ENCODE results near the gene PHACTR1. TPM values are rescaled to one million over a fixed set of nuclear protein-coding genes. Genes with fewer than 3 reads are reported as not detected.

The PHACTR1 gene
- total RNA-seq, 4 donors from 2014 or later: 2.6 to 11.2 (median 4.9) TPM

DNA sequence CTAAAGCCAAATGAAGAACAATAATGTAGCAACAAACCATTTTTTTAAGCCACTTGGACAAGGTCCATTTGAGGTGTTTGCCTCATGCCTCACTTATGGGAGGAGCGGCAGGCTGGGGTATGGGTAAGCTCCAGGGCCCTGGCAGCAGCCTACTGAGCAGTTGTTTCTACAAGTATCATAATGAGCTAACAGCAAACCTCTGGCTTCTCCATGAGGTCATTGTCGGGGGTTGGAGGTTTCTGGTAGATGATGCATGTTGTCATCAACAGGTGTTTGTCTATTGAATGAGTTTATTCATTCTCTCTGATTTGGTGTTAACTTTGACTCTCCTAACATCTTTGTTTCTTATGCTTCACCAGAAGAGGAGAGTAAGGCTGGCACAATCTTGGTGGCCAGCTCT lies 461.1 kb downstream of the PHACTR1 start:
- TF ChIP-seq, protein P1, sequence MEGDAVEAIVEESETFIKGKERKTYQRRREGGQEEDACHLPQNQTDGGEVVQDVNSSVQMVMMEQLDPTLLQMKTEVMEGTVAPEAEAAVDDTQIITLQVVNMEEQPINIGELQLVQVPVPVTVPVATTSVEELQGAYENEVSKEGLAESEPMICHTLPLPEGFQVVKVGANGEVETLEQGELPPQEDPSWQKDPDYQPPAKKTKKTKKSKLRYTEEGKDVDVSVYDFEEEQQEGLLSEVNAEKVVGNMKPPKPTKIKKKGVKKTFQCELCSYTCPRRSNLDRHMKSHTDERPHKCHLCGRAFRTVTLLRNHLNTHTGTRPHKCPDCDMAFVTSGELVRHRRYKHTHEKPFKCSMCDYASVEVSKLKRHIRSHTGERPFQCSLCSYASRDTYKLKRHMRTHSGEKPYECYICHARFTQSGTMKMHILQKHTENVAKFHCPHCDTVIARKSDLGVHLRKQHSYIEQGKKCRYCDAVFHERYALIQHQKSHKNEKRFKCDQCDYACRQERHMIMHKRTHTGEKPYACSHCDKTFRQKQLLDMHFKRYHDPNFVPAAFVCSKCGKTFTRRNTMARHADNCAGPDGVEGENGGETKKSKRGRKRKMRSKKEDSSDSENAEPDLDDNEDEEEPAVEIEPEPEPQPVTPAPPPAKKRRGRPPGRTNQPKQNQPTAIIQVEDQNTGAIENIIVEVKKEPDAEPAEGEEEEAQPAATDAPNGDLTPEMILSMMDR (IDR thresholded peaks at IDR 0.05; ENCODE audit: low read depth): no peak

DNA sequence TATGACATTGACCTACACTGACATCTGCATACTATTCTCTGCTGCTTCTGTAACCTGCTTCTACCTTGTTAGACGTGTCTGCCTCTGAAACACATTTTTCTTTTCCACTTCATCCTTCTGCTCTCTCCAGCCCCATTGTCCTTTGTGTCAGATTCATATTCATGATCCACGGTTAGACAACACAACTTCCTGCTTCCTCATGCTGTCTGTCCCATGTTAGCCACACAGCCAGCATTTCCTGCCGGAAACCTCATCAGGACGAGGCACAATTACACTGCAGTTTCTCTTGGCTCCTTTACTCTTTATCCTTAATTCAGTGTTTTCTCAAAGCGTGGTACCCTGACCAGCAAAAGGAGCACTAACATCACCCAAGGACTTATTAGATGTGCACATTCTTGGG lies 461.5 kb downstream of the PHACTR1 start:
- TF ChIP-seq, protein P1 (IDR thresholded peaks at IDR 0.05; ENCODE audit: low read depth): no peak

DNA sequence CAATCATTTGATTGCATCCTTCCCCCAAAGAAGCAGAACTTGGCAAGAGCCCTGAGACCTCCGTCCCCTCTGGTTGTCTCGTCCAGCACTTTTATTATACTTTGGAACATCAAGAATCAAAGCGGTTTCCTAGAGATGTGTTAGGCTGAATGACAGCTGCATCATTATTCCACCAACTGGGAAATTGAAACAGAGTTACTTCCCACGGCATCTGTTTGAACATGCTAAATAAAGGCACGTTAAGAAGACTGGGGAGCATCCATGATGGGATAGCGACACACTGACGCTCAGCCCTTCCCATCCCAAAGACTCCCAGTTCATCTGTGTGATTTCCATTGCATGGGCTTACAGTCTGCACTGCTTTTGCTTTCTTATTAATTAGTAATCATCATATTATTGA lies 464.0 kb downstream of the PHACTR1 start:
- TF ChIP-seq, protein P1 (IDR thresholded peaks at IDR 0.05; ENCODE audit: low read depth): no peak

DNA sequence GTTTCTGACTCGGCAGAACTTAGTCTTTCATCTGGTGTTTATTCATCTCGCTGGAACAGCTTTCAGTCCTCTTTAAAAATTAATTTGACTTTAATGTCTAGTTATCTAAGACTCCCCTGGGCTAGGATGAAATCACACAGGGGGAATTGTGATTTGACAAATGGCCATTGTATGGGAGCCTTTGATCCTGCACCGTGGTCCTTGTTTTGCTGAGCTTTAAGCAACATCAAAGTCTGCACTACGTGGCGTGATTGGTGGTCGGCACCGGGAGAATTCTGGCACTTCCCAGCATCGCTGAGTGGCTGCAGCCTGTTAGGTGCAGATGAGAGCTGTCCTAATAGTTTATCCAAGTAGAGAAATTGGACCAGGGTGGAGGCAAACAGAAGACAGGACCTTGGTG lies 464.8 kb downstream of the PHACTR1 start:
- TF ChIP-seq, protein P1 (IDR thresholded peaks at IDR 0.05; ENCODE audit: low read depth): no peak

DNA sequence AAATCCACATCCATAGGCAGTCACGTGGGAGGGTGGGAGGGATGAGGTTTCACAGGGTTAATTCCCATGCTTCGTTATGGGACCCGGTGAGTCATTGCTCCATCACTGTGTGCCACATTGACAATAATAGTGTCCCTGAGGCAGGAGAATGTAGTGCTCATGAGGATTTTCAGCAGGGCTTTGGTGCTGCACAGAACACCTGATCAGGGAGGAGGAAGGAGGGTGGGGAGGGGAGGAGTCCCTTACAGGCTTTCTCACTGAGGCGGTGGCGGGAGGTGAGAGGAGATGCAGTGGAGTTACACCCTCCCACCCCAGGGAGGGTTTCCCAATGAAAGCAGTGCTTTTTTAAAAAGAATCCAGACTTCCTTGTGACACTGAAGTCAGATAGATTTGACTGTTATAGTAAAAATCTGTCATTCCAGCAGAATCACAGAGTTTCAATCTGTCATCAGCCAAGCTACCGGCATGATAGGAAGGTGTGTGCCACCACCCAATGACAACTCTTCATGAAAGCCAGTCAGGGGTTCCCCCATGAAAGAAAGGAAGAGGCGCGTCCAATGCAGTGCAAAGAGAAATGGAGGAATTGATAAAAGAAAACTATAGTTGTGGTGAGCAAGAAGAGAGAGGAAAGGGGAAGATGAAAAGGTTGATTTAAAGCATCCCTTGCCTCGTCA lies 467.0 kb downstream of the PHACTR1 start:
- TF ChIP-seq, protein P1 (IDR thresholded peaks at IDR 0.05; ENCODE audit: low read depth): no peak

DNA sequence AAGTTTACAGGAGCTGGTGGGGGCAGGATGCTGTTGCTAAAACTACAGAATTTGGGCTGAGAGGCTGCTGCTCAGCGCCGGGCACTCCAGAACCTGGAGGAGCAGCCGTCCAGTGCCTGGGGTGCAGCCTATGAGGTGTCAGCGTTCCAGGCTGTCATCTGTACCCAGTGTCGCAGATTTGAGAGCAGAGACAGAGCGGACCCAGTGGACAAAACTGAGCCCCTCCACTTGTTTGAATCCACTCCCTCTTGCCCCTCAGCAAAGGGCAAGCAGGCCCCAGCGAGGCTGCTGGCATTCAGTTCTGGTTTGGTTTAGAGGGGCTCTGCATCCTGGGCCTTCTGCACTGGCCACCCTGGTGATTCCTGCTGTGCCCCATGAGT lies 467.5 kb downstream of the PHACTR1 start:
- TF ChIP-seq, protein P1 (IDR thresholded peaks at IDR 0.05; ENCODE audit: low read depth): no peak

DNA sequence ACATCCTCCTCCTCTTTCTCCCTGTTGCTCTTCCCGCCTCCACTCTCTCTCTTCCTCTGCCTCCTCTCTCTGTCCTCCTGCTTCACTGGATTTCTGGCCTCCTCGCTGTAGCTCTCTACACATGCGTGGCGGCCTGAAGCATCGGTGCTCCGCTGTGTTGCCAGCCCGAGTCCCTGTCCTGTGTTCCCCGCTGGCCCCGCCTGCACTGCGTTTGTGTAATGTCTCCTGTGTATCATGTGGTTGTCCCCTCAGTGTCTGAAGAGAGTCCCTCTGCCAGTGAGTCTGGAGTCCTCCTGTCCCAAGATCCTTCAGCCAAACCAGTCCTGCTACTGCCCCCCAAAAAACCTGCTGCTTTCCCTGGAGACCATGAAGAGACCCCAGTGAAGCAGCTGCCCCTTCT lies 468.0 kb downstream of the PHACTR1 start:
- TF ChIP-seq, protein P1 (IDR thresholded peaks at IDR 0.05; ENCODE audit: low read depth): no peak

Measured in subcutaneous adipose tissue (tissue), 4 donors.